GM21723 (cell line): ENCODE measurements around the gene CFAP74.
"Not testable (repeated sequence)": the region's sequence is repeated elsewhere in the genome, so short reads cannot be mapped to it uniquely, and the experiment has no call there.

Source experiments
- ATAC-seq: cut with Tn5 transposase; IDR thresholded peaks from one replicate; pipeline ENCODE4 v1.9.1; 2021; ENCODE audit warnings: mild to moderate bottlenecking, moderate library complexity; ENCODE audit not compliant: unreplicated experiment

The CFAP74 gene

DNA sequence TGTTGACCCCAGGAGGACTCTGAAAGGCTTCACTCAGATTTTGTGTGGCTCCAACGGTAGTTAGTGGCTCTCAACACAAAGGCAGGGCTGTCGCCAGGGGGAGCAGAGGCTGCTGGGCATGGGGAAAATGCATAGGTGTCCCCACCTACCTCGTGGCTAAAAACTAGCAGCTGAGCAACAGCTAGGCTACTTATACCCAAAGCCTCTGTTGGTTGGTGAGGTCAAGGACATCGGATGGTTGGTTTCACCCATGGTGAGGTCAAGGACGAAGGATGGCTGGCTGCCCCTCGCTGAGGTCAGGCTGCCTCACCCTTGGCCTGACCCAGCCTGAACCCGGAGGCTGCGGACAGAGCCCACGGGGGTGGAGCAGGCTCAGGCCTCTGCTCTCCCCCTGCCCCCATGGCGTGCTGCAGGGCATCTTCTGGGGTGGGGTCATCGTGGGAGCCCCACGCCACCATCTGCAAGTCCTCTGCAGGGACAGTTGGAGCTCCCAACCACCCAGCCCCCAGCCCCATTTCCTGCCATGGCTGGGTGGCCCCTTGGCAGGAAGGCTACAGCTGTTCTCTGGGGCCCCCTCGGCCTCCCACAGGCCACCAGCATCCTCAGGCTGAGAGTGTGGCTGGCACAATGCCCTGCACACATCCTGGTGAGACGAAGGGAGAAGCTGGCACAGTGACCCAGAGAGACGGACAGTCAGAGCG is 104.2 kb downstream of the CFAP74 start:
- ATAC-seq, result no peak

GRCh38 chr1:1898246-1898933 is 105.2 kb downstream of the CFAP74 start:
- no peak for ATAC-seq

- no peak for ATAC-seq
Measured at GRCh38 chr1:1895456-1896336, 107.9 kb downstream of the CFAP74 start.

- no peak for ATAC-seq
Measured at GRCh38 chr1:1895060-1895418, 108.5 kb downstream of the CFAP74 start.

GRCh38 chr1:1894354-1895059 is 109.1 kb downstream of the CFAP74 start:
- ATAC-seq, result no peak

- ATAC-seq, result no peak
Measured at GRCh38 chr1:1893997-1894353, 109.6 kb downstream of the CFAP74 start.

DNA sequence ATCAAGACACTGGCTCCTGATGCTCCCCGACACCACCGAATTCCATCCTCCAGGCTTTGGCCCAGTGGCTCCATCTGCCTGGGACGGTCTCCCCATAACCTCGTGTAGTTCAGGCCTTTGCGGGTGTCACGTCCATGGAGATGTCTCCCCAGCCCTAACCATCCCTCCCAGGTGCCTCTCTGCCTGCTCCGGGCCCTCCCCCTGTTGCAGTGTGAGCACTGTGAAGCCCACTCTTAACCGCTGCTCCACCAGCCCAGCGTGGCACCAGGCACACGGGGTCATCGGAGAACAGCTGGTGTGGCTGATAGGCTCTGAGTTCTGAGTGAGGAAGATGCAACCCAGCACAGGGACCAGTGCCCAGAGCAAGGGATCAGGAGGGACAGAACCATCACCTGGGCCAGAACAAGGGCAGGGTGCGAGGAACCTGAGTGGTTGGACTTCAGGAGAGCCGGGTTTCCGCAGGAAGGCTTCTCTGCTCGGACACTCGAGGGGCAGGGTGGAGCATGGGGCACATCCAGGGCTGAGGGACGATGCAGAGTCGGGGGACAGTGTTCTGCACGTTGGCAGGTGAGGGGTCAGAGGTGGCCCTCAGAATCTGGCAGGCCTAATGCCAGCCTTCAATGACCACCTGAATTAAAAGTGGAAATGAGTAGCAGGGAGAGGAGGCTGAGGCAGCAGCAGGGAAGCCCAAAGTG is 110.1 kb downstream of the CFAP74 start:
- no peak for ATAC-seq

GRCh38 chr1:1892763-1893120 is 110.8 kb downstream of the CFAP74 start:
- ATAC-seq, result no peak

GRCh38 chr1:1892079-1892762 is 111.4 kb downstream of the CFAP74 start:
- ATAC-seq, result no peak

GRCh38 chr1:1891349-1892078 is 112.1 kb downstream of the CFAP74 start:
- peak; percentile 42 for ATAC-seq

GRCh38 chr1:1890506-1891348 is 112.9 kb downstream of the CFAP74 start, which contains the start of gene GNB1:
Gene GNB1 (minus strand): TSS chr1:1891087. CDS start chr1:1825453, 65,634 bp downstream.
- ATAC-seq, result peak; percentile 53

- ATAC-seq, result peak; percentile 23
Measured at GRCh38 chr1:1889847-1890505, 113.6 kb downstream of the CFAP74 start.

- no peak for ATAC-seq
Measured at GRCh38 chr1:1889090-1889750, 114.4 kb downstream of the CFAP74 start.

GRCh38 chr1:1883890-1884289 is 119.7 kb downstream of the CFAP74 start:
- not testable (repeated sequence) for ATAC-seq

DNA sequence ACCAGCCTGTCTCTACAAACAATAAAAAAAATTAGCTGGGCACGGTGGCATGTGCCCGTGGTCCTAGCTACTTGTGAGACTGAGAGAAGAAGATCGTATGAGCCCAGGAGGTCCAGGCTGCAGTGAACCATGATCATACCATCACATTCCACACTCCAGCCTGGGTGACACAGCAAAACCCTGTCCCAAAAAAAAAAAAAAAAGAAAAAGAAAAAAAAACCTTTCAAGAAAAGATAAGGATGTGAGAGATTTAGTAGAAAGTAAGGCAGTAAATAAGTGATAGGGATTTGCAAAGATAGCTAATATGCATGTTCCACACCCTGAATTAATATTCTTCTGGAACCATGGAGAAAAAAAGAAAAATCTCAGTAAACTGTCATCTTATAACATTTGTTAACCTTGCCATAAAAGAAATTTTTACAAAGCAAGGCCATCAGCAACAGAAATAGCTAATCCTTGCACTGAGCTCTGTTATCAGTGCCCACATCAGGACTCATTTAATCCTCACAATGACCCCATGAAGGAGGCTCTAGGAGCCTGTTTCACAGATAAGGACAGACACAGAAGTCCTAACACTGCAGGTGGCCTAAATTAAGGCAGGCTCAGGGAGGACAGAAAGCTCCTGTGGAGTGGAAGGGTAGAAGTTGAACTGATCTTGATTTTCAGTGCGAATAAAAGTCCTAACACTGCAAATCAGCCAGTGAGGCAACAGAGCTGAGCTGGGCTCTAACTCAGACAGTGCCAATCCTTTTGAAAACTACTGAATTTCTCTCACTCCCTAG is 120.3 kb downstream of the CFAP74 start:
- no peak for ATAC-seq

DNA sequence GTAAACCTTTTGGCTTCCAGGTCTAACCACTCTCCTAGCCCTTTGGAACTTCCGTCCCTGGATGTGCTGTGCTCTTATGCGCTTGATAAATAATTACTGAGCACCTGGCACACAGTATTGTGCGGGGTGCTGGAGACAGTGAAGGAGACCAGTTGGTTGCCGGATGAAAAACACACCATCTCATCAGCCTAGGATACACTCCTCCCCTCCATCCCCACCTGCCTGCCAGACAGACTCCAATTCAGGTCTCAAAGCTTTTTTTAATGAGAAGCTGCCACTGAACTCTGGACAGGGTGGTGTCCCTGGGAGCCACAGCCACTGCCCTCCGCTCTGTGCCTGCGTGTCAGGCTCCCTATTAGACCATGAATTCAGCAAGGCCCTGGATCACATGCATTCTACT is 121.9 kb downstream of the CFAP74 start:
- no peak for ATAC-seq
